NOMO-1 (cell line): ENCODE data around the gene SLC4A3.

Source experiments
- DNase-seq, 2 experiments: peaks; one replicate each; lab custom pipeline; 2025; ENCODE audit not compliant: unreplicated experiment in 2 of 2; lab: John Stamatoyannopoulos, UW

The SLC4A3 gene

DNA sequence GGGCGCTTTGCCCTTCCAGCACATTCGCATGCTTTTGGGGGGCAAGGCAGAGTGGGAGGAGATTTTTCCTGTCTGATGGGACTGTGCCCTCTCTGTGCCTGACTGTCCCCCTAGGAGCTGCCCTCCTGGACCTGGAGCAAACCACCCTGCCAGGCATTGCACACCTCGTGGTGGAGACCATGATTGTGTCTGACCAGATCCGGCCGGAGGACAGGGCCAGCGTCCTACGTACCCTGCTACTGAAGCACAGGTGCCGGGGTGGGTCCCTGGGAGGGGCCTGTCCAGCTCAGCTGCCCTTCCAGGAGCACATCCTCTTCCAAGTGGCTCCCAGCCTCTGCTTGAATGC is 5.3 kb downstream of the SLC4A3 start:
- DNase-seq = no peak

DNA sequence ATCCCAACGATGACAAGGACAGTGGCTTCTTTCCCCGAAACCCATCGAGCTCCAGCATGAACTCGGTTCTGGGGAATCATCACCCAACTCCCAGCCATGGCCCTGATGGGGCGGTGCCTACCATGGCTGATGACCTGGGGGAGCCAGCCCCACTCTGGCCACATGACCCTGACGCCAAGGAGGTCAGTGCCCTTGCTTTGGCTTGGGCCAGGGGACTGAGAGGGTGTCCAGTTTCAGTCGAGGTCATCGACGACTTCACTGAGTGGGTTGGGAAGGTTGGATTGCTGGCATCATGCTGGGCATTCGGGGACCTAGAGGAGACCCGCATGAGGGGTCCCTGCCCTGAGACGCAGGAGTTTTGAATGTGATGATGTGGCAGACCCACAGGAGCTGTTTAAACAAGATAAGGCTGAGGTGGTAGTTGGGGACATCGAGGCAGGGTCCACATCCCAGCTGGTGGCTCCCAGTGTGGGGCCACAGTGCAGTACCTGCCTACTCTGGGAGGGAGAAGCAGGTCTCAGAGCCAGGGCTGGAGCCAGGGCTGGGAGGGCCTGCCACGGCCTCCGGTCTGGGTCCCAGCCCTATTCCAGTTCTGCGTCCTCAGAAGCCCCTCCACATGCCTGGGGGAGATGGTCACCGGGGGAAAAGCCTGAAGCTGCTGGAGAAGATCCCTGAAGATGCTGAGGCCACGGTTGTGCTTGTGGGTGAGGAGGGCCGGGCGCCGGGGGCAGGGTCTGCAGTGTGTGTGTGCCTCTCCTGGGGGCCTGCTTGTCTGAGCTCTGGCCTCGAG is 6.0 kb downstream of the SLC4A3 start:
- DNase-seq = no peak

- DNase-seq = no peak
Observed at GRCh38 chr2:219634171-219634940, 6.9 kb downstream of the SLC4A3 start.

- DNase-seq = no peak
Observed at GRCh38 chr2:219634951-219635751, 7.7 kb downstream of the SLC4A3 start.

GRCh38 chr2:219636144-219636915 is 8.9 kb downstream of the SLC4A3 start:
- no peak for DNase-seq

- DNase-seq = no peak
Observed at GRCh38 chr2:219636941-219637841, 9.8 kb downstream of the SLC4A3 start.

- DNase-seq = no peak
Observed at GRCh38 chr2:219637842-219638185, 10.4 kb downstream of the SLC4A3 start.

DNA sequence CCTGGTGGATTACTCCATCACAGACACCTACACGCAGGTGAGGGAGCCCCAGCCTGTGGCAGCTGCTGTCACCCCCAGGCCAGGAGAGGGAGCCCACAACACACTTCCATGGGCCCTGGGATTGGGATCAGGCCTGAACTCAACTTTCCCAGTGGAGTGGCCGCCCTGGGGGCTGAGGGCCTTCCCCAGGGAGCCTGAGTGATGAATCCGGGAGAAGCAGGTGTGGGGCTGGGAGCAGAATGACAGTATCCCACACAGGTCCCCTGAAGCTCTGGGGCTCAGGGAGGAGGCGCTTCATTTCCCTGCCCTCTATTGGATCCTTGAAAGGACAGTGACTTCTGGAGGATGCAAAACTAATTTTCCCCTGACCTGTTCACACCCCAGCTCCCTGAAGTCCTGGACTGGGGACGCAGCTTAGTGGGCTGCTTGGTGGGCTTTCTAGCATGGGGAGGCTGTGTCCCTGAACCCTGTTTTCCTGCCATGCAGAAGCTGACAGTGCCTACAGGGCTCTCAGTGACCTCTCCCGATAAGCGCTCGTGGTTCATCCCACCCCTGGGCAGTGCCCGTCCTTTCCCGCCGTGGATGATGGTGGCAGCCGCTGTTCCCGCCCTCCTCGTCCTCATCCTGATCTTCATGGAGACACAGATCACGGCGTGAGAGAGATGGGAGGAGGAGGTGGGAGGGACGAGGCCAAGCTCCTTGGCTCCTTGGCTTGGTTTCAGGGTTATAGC is 11.0 kb downstream of the SLC4A3 start:
- no peak for DNase-seq

DNA sequence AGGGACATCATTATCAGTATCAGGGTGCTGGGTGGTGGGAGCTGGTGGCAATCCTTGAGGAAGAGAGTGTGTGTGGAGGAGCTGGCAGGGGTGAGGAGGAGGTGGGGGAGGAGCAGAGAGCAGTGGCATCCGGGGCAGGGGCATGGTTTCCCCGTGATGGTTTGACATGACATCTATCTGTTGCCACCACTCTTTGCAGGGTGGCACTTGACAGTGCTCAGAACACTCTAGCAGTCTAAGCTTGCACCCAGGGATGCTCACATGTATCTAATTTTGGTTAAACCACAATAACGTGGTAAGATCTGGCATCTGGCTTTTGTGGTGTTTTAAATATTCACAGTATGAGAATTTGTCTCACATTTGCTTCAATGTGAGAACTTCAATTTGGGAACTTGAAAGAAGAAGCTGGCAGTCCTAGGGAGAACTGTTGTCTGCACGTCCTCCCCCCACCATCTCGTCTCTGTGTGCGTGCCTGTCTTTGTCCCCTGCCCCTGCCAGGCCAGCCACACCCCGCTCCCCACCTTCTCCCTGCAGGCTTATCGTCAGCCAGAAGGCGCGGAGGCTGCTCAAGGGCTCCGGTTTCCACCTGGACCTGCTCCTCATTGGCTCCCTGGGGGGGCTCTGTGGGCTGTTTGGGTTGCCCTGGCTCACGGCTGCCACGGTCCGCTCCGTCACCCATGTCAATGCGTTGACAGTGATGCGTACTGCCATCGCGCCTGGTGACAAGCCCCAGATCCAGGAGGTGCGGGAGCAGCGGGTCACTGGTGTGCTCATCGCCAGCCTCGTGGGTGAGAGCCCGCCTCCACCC is 11.7 kb downstream of the SLC4A3 start:
- peak; percentile 26 to 53 for DNase-seq

DNA sequence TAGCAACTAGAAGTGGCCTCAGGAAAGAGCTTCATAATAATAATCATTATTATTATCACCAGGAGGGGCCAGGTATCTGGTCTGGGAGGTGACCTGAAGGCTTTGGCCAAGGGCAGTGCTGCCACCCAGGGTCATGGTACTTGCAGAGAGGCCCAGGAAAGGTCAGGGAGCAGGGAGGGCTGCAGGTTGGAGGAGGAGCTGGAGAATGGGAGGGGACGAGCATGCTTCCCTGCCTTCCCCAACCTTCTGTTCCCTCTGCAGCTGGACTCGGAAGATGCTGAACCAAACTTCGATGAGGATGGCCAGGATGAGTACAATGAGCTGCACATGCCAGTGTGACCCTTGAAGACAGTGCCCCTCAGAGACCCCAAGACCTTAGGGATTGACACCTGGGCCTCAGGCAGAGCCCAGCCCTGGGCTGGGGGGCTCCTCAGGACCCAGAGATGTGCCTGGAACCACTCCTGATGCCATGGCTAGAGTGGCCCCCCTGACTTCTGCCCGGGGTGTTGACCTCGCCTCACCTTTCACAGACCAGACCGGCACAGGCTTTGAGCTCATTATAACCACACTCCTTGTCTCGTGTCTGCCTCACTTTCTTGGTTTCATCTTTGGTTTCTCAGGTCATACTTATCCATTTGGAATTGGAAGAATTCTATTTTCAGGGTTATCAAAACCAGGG is 14.1 kb downstream of the SLC4A3 start:
- no peak for DNase-seq

DNA sequence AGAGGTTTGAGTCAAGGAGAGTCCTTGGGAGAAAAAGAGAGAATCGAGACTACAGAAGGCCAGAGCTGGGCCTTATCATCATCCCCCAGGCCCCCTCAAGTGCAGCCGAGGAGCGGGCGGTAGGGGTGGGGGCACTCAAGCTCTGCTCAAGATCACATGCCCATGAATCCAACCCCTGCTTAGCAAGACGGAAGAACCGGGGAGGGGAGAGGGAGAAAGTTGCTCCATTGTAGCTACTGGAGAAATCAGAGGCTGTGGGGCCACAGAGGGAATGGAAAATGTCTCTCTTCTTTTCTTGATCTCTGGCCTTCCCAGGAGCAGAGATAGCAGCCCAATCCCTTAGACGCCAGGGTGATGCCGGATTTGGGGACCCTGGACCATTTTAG is 14.6 kb downstream of the SLC4A3 start:
- no peak for DNase-seq

GRCh38 chr2:219642465-219643083 is 15.1 kb downstream of the SLC4A3 start:
- peak; percentile 95 to 97 for DNase-seq

DNA sequence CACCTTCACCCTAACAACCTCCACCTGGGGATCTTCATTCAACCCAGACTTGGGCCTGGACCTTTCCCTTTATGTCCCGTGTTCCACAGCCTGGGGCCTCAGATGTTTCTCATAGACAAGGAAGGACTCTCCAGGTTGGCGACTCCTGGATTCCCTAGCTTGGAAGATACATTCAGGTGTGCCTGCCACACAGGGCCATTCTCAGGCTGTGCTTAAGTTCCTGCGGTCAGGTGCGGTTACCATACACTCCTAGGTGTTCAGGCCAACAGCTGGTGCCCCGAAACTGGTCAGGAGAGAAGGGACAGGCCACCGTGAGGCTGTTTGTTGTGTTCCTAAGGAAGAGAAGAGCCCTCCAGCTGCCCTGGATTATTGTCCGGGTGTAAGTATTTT is 15.6 kb downstream of the SLC4A3 start:
- DNase-seq = no peak

DNA sequence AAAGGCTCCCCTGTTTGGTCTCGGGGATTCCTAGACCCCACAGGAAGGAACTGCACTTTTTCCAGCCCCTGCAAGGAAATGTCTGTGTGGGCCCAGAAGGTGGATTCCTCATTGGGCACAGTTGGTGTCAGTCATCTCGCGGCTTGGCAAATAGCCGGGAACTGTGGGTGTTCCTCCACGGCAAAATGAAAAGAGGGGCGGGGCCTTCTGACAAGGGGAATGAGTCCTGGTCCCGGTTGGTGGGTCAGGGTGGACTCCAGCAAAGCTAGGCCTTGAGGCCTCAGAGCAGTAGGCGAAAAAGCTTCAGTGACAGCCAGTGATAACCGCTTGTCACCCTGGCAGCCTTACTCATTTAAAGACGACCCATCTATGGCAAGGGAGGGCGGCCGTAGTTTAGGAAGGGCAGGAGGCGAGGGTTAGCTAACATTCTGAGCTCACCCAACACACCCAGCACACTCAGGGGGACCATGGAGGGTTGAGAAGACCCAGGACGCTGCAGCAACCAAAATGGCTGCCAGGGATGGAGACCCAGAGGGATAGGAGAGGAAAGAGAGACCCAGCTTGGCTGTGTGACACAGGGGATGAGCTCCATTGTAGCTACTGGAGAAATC is 16.5 kb downstream of the SLC4A3 start:
- DNase-seq = no peak

- DNase-seq = no peak
Observed at GRCh38 chr2:219644801-219645480, 17.5 kb downstream of the SLC4A3 start.
